ENCODE data around the gene TBC1D2B.
A peak's percentile ranks its signal among the peaks of the same experiment; 100 is the strongest.

The TBC1D2B gene

DNA sequence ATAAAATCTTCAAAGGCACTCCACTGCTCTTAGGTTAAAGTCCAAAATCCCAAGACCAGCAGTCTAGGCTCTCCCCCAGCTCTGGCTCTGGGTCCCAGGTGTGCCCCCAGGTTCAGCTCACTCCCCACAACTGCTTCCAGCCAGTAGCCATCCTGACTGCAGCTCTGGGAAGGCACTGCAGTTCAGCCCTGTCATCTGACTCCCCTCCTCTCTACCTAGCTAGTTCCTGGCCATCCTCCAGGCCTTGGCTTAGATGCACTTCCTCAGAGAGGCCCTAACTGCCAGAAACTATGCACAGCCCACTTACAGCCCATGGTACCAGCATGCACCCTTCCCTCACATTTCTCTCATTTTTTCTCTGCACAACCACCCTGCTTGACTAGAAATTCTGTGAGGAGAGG is 25.5 kb downstream of the TBC1D2B start:
- no peak for DNase-seq

DNA sequence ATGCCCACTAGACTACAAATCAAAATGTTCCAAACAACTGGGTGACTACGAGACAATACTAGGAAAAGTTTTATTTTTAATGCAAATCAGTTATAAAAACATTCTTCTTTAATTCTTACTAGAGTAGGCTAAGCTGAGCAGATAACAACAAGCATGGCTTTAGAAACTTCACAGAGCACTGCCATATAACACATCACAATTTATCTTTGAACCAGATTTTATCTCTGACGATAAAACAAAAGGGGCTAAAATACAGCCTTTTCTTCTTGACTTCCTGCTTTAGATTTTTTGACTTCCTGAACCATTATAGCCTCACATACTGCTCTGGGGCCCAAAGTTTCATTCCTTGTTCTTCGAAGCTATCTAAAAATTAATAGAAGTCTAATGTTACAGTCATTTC is 25.9 kb downstream of the TBC1D2B start:
- no peak for DNase-seq

DNA sequence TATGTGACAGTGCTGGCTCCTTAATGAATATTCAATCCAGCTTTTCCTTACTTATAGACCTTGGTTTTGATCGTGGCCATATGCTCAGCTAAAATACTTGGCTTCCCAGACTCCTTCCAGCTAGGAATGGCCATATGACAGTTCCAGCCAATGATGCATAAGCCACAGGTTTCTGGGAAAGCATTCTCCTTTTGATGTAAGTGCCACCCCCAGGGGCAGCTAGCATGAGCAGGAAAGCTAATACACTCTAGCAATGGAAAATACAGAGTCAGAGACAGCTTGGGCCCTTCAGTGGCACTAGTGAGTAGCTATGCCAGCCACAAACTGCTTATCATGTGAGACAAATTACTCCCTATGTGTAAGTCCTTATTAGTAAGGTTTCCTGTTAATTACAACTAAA is 26.7 kb downstream of the TBC1D2B start:
- DNase-seq = no peak

DNA sequence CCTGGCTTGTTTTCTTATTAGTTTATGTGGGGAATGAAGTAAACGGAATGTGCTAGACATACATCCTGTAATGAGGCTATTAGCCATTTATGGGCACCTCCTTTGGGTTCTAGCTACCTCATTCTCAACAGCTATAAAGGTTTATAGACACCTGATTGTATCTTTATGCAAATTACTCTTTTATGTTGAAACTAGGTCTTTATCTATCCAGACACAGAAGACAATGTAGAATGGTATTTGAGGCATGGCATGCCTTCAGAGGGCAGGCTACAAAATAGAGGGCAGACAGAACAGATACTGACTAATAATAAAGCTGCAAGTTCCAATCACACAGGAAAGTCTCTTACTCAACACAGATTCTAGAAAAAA is 27.1 kb downstream of the TBC1D2B start:
- DNase-seq = no peak

DNA sequence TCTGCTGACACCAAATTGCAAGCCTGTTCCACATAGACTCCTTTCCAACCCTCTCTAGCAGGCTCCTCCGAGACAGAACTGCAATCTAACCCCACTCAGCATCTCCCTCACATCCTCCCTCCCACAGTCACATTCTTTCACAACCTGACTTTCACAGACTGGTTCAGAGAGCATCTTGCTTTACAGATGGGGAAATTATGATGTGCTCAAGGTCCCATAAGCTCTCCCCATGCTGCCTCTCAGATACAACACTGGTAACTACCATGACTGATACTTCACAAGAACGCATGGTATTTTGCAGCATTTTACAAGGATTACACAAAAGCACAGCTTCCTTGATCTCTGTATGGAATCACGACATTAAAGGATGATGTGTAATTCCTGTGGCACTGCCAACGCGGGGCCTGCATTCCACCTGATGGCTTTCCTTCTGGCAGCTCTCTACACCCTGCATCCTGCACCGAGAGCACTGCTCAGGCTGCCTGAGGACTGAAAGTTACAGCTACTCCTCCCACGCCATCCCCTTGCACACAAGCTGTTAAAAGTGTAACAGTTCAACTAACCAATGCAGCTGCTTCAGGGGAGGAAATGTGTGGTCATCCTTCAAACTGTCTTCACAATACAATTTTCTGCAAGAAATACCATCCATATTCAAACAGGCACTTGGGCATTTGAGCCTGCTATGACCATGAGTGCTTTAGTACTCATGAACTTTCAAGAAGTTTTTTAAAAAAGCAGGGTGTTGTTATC is 27.6 kb downstream of the TBC1D2B start:
- DNase-seq = no peak

DNA sequence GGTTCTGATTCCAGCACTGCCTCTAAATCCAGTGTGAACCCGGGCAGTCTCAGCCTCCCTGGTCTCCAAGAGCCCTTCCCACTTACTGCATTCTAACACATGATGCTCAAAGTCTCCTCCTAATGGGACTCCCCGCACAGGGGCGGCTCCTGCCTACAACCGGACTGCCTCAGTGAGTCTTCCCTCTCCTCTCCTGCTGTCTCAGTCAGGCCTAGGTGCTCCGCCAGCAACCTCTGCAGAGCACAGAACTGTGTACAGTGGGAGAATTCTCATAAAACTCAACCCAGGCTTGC is 28.9 kb downstream of the TBC1D2B start:
- no peak for DNase-seq

DNA sequence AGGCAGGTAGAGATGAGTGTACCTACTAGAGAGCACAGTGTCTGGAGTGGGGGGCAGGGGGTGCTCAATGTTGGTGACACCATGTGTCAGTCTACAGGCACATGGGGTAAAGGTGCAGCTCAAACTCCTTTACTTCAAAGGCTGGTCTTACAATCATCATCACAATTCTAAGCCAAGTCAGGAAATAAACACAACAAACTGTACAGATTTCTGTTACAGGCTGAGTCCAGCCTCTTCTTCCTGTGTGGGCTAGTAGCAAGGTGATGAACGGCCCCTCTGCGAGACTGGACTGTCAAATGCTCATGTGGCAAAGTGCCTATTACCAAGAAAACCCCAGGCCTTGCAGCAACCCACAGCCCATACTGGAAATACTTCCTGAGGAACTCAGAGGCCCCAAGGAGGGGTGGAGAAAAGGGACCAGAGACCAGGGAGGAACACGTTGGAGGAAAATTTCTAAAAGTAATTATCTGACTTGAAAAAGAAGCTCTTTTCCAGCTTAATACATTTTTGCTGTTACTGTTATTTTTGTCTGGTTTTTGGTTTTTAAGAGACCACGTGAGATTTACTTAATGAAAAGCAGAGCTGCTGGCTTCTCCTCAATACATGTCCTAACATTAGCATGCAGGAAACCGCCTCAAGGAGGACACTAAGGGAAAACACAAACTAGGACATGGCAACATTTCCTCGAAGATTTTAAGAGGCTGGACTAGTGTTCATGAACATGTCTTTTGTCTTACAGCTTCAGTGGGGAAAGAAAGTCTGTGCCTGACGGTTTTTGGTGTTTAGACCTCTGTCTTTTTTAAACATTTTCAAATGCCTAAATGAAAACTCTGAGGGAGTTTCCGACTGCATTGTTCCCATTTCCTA is 29.5 kb downstream of the TBC1D2B start:
- no peak for DNase-seq

DNA sequence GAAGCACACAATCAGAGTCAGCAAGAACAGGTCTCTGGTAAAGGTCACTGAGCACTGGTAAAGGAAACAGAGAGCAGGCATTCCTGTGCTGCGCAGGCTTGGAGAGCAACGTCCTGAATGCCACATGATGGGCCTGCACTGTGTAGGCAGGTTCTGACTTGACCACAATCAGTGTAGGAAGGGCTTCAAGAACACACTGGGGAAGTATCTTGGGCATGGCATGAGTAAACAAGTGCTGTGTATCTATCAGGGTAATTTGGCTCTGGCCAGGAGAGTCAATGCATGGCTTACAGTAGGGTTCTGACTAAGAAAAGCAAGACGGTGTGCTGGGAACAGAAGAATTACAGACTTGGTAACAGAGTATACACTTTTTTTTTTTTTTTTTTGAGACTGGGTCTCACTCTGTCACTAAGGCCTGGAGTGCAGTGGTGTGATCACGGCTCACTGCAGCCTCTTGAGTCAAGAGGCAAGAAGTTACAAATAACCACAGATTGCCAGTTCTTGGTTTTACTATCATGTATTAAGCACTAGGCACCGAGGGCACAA is 30.6 kb downstream of the TBC1D2B start:
- no peak for DNase-seq

DNA sequence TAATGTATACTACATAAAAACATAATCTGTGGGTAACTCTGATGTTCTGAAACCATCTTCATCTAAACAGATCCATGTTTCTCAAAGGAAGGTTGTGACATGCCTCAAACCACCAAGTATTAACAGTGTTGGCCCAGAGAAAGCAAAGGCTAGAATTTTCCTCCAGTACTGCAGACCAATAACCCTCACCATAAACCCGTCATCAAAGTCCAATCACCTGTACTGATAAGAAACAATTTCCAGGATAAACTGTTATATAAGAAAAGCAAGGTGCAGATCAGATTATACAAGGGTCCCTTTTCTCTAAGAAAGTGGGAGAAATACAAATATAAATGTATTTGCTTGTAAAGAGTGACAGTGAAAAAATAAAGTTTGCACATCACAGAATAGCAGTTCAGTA is 32.3 kb downstream of the TBC1D2B start:
- DNase-seq = no peak

DNA sequence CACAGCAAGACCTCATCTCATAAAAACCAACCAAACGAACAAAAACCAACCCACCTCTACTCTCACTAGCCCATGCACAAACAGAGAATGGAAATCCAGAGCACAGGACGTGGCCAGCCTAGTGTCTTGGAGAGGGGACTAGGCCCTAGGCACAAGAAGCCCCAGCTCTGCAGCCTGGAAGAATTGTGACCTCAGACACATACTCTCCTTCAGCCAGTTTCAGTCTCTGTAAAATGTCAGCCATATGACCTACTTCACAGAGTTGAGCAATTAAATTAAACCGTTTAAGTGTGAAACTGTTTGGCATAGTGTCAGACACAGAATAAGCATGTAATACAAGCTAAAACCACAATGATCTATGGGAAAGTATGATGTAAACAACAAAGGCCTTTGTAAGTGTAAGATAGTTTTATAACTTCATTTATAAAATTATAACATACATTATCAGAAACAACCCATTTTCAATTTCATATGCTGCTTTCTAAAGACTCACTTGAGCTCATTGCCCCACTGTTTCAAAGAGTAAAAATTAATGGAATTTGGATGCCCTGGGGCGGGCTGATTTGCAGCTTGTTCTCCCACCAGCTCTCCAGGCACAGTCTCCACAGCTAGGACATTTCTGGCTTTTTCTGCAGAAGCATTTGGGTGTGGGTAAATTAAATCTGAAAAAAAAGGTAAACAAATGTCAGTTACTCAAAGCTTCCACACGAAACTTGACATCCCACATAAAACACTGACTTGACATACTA is 32.9 kb downstream of the TBC1D2B start:
- DNase-seq = no peak

DNA sequence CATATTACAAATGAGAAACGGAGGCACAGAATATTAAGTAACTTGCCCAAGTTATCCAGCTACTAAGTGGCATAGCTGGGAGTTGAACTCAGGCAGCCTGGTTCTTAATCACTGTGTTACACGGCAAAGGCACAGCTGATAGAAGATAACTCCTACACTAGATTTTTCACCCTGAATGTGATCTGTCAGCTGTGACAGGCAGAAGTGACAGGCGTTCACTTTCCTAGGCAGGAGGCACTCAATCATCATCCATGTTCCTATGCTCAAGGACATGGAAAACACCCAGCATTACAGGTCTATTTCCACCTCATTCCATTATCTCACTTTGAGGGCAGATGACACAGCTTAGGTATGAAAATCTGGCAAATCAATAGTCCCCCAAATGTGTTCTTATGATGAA is 35.6 kb downstream of the TBC1D2B start:
- DNase-seq = no peak

DNA sequence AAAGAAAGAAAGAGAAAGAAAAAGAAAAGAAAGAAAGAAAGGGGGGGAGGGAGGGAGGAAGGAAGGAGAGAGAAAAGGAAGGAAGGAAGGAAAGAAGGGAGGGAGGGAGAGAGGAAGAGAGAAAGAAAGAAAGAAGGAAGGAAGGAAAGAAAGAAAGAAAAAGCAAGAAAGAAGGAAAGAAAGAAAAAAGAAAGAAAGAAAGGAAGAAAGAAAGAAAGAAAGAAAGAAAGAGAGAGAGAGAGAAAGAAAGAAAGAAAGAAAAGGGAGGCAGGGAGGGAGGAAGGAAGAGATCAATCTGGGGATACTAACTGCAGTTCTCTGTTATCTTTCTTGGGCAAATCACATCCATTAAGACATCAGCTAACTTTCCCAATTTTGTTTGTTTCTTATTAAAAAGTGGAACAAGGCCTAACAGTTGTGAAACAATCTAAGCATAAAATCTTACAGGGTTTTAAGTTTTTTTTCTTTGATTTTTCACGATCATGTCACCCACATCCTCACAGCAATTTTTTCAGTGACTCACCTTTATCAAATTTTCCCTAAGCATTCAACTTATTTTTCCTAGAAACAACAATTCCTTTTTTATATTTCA is 36.8 kb downstream of the TBC1D2B start:
- DNase-seq = no peak

DNA sequence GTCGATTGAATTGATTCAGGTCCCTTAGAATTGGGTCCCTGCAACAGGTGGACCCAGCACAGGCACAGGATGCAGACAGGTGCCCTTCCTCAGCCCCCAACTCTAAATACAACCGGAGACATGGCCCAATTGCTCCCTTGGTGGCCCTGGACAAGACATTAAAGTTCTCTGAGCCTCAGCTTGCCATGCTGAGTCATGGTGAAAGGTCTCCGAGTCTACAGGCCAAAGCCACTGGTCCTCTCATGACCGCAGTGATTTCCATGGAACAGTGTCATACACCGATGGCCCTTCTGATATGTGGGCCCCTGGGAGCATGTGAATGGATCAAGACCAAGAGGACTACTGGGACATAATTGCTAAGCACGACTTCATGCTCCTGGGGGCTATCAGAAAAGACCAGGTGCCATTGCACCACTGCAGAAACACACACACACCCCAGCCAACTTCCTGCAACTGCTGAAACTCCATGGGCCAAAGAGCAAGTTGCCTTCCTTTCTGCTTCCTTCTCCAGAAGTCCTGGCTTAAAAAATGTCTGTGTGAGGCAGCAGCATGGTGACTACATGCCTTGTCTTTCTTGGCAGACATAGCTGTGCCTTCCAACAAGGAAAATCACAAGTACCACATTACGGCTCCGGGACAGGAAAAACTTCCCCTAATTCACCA is 38.8 kb downstream of the TBC1D2B start:
- no peak for DNase-seq

DNA sequence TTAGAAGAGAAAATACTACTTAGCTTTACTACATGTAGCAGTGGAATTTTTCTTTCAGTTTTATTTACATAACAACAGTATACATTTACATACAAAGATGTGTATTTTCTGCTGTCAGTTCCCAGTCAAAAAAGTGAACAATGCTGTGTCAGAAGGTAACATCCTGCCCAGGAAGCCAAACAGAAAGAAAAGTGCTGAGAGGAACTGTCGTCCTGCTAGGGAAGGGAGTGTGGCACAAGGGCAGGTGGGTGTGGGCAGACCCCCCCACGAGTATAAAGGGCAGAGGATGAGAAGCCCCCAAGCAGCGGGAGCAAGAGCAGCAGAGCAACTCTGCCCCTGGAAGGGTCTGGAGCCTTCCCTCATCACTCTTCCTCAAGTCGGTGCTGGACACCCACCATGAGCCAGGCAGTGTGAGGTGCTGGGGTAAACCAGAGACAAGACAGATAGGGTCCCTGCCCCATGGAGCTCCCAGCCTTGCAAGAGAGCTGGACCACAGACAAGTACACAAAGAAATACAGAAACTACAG is 39.7 kb downstream of the TBC1D2B start:
- no peak for DNase-seq

DNA sequence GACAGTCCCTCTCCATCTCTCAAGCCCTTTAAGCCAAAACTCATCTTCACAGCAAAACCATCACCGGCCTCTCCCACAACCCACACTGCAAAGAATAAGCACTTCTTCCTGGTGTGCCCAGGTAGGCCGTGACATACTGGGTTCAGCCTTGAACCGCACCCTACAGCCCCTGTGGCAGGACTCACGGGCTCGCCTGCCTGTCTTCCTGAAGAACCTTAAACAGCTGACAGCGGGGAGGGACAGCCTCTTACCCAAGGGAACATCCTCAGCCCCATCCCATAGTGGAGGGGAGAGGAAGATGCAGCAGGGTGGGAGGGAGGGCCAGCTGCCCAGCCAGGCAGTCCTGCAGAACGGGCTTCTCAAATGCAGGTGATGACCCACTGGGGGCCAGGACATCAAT is 40.2 kb downstream of the TBC1D2B start:
- DNase-seq = no peak

DNA sequence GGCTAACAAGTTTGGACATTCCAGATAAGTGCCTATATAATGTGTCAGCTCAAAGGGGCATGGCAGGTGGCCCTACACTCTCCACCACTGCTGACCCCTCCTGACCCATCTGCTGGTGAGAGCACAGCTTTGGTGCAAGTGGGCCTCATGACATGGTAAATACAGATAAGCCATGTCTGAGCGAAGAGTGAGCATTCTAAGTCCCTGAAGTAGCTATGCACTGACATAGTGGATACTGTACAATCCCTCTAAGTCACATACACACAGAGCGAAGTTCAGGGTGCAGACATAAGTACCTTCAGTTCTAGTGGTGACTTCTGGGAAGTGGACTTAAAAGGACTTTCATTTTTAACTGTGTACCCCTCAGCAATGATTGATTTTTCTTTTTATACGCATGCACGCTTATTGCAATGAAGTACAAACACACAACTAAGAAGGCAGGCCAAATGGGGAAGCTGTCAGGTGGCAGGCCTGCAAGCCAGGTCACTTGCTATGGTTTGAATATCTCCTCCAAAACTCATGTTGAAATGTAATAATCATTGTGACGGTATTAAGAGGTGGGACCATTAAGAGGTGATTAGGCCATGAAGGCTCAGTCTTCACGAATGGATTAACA is 41.5 kb downstream of the TBC1D2B start:
- DNase-seq = no peak

DNA sequence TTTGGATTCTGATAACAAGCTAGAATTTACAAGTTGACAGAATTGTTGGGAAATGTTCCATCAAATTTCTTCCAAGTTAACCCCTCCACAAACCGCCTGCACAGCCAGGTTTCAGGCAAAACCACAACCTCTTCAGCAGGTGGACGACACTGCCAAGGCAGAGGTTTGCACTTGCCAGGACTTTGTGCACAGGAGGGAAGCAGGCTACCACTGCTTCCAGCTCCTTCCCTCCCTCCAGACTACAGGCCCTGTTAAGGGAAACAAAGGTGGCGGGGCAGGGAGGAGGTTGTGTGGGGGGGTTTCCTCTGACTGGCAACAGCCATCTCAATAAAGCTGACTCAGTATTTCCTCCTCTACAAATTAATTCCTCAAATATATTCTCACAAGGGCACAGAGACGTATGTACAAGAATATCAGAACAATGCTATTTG is 42.2 kb downstream of the TBC1D2B start:
- DNase-seq = peak; percentile 25

DNA sequence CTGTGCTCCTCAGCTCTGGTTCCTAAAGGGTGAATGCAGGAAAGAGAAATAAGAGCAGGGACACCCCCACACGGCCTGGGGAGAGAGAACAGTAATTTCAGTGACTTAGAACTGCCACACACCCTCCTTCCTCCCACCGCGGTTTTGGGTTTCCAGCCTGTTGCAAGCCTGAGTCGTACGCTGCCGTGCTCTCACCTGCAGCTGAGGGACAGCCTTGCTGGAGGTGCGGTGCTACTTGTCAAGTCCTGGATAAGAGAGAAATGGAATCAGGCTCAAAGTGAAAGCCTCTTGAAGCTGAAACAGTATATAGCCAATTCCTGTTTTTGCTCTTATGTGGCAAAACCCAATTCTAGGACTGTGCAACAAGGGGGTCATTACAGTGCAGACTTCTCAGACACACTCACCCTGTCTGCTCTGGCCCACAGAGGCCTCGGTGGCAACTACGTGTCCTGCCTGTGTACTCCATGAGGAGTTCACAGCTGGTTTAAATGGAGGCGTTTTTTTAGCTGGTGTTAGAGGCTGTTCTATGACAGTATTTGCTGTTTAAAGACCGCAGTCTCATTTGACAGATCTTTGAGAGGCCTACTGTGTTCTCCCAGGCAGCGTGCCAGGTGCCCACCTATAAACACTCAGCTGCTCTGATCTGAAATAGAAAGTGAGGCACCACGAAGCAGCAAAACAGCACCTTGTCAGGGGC is 42.9 kb downstream of the TBC1D2B start:
- DNase-seq = peak; percentile 70

DNA sequence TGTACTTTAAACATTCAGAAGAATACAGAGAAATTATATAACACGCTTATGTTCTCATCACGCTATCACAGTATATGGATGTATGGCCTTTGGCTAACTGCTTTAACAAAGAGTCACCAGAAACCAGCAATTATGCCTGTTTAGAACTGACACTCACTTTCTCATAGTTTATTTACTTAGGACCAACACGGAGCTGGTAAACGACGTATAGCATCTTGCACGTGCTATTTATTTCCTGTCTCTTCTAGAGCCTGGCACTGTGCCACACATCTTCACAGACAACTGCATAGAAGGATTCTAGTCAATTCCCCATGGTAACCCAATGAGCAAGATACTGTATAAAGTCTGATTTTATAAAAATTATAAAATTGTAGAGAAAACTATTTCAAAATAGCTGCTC is 43.6 kb downstream of the TBC1D2B start:
- peak; percentile 66 for DNase-seq

DNA sequence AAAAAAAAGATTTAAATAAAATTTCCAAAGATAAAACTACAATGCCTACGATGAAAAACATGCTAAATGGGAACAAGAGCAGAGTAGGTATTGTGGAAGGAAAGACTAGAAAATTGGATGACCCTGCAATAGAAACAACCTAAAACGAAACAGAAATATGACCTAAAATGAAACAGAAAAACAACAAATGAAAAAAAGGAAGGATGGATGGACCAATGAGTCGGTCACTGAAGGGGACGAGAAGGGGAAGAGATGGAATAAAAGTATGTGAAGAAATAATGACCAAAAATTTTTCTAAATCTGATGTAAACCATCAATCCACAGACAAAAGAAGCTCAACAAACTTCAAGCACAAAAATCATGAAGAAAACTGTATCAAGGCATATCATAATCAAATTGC is 44.8 kb downstream of the TBC1D2B start:
- no peak for DNase-seq

DNA sequence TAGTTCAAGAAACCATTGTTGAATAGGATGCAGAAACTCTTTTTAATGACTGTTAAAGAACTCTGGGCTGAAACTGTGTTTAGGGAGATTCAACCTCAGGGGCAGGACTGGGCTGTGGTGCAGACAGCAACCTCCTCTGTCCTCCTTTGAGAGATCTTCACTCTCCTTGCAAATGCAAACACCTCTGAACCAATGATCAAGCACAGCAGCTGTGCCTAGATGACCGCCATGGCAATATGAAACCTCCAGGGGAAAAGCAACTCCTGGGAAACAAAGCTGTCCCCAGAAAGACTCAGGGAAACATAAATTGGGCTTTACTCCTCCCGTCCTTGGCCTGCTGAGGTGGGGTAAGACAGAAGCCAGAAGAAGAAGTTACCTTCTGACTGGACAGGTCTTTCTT is 52.6 kb downstream of the TBC1D2B start:
- DNase-seq = no peak

Measured in T-helper 9 cell (primary cell).